Adrenal gland (tissue), 5 donors: Measurements from ENCODE around the gene CUX1.

Experiments
- CTCF ChIP-seq, 6 experiments: fragments of 450-650 bp in 4 of 6; fragments of 200-600 bp in 2 of 6; sonication (generic) in 1 of 6; IDR thresholded peaks; 1 replicate in 5 of 6; 2 replicates in 1 of 6; pipeline versions ENCODE4 v1.5.1 to v1.8.0; 2016 to 2021; ENCODE audit warnings: antibody characterized with exemption in 6 of 6, mild to moderate bottlenecking in 2 of 6, moderate library complexity in 1 of 6
- POLR2A ChIP-seq, 2 donors: fragments of 450-650 bp; IDR thresholded peaks; one replicate each; pipeline ENCODE4 v1.6.1; 2017; ENCODE audit warnings: antibody characterized with exemption in 2 of 2, mild to moderate bottlenecking in 2 of 2, moderate library complexity in 1 of 2
- donor health status: DM: no; HTN: no; CAD: no.

- TF ChIP-seq CTCF (IDR thresholded peaks at IDR 0.05) = no peak
- TF ChIP-seq POLR2A (IDR thresholded peaks at IDR 0.05) = no peak
Observed at GRCh38 chr7:102089175-102090098, 272.0 kb downstream of the CUX1 start.
